HG02943 (cell line): ENCODE data around the gene PROSER2.

Experiments
- ATAC-seq: cut with Tn5 transposase; IDR thresholded peaks from one replicate; pipeline ENCODE4 v1.9.1; 2021; ENCODE audit warnings: mild to moderate bottlenecking, low read depth, moderate library complexity; ENCODE audit not compliant: unreplicated experiment

Gene PROSER2

GRCh38 chr10:11898372-11899066 lies 75.4 kb downstream of the PROSER2 start:
- no peak for ATAC-seq

DNA sequence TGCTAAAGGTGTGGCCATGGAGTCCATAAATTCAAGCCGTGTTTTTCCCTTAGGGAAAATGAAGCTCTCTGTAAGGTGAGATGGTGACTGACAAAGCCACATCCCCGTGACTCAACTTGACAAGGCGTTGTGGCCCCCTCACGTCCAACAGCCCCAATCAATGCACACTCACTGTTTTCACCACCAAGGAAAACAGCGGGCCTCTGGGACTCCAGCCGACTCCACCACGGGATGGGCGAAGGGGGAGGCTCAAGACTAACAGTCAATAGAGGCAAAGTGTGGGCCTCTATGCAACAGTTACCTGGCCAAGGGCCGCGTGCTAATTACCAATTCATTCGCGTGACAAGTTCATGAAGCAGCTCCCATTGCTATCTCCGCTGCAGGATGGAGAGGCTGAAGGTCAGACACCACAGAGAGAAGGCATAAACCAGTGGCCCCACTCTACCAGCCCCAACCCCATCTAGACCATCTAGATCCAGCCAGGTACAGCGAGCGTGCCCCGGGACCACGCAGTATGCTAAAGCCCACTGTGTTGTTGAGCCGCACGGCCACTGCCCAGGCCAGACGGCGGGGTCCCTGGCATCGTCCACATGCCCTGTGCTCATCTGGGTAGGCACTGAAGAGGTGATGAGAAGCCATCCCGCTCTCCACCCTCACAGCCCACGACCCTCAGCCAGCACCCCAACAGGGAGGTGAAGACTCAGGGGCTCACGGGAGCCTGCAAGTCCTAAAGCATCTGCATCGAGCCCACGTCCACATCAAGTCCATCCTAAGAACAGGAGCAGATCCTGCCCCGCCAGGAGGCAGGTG lies 76.1 kb downstream of the PROSER2 start:
- ATAC-seq: no peak

DNA sequence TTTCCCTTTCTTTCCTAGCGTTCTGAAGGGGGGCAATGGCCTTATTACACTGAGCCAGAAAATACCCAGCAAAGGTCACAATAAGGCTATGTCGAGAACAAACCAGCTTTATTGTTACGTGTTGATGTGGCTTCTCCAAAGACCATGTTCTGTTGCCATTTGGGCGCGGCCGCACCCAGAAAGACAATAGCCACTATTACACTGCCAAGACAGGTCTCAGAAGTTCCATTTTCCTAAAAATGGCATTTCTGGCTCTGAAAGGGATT lies 77.8 kb downstream of the PROSER2 start:
- no peak for ATAC-seq

DNA sequence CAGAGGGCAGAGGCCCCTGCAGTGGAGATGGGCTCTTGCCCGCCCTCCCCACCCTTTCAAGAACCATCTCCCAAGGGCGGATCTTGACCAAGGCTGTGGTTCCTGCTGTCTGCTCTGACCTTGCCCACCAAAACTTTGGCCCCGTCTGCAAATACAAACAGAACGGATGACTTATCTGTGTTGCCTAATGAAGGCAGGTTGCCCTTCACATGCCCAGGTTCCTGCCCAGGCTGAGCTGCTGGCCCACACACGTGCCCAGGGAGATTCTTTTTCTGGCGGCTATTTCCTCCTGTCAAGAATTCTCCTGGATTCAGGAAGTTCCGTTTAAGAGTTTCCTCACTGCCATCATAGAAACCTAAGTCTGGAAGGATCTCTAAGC lies 78.3 kb downstream of the PROSER2 start:
- no peak for ATAC-seq

GRCh38 chr10:11901833-11902475 lies 78.8 kb downstream of the PROSER2 start:
- ATAC-seq: no peak

- no peak for ATAC-seq
Measured at GRCh38 chr10:11902646-11903045, 79.5 kb downstream of the PROSER2 start.

GRCh38 chr10:11906714-11907113 lies 83.6 kb downstream of the PROSER2 start:
- ATAC-seq: no peak

DNA sequence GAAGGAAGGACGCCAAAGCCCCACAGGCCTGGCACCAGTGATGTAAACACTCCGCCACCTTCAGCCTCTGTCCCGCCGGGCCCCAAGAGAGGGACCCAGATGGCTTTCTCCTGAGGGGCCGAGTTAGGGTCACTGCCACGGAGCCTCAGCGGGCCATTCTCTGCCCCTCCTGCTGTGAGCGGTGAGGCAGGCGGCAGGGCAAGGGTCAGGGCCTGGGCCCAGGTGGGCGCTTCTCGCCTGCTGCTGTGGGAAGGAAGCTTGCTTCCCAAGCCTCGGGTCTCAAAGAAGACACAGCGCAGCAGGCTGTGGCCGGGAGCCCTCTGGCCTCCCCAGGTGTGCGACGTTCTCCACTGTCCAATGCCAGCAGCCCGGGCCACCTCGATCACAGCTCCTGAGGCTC lies 84.8 kb downstream of the PROSER2 start:
- no peak for ATAC-seq

- no peak for ATAC-seq
Measured at GRCh38 chr10:11908536-11908935, 85.4 kb downstream of the PROSER2 start.

GRCh38 chr10:11908991-11909390 lies 85.8 kb downstream of the PROSER2 start:
- ATAC-seq: no peak

DNA sequence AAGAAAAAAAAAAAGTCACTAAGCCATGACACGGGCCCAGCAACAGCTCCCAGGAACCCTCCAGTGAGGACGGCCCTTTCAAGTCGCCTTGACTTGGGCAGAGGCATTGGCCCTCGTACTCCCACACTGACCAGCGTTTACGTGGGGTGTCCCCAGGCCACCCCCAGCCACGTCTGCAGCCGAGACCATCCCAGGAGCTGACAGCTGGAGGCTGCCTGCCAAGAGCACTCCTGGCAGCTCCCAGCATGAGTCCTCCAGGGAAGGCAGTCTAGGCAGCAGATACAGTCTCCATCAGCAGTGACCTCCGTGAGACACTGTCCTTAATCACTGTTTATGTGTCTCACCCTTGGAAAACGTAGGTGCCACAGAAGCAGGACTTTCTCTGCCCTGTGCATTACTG lies 86.5 kb downstream of the PROSER2 start:
- ATAC-seq: no peak

DNA sequence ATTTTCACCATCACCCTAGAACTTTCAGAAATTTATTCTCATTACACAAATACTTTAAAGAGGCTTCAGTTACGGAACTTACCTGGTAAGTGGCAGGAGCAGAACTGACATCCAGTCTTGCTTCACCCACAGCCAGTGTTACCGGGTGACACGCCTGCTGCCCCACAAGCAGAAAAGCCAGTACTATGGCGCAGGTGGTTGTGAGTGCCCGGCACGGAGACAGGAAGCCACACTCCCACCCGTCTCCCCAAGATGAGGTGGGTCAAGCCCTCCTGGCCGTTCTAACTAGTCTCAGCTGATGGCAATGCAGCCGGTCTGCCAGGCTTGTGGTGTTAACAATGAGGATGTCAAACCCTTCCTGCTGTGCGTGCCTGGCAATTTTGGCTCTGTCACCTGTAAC lies 86.9 kb downstream of the PROSER2 start:
- ATAC-seq: no peak

DNA sequence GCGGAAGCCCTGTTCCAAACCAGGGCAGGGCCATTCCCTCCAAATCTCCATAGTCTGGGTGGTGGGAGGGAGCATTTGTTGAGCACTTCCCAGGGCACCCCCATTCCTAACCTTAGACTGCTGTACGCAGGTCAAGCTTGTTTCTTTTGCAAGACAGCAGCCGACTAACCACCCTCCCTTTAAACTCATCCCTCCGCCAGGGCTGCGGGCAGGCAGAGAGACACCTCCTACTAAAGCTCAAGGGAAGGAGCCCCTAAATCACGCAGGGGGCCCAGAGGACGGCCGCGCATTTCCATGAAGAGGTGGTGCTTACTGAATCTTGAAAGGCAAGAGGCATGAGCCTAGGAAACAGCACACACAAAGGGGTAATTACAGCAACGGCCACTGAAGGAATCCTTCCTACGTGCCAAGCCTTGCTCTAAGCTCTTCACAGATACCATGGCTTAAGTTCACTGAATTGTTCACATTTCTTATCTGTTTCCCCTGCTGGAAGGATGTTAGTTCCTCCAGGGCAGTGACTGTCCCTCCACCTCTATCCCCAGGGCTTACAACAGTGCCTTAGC lies 90.0 kb downstream of the PROSER2 start:
- ATAC-seq: no peak

DNA sequence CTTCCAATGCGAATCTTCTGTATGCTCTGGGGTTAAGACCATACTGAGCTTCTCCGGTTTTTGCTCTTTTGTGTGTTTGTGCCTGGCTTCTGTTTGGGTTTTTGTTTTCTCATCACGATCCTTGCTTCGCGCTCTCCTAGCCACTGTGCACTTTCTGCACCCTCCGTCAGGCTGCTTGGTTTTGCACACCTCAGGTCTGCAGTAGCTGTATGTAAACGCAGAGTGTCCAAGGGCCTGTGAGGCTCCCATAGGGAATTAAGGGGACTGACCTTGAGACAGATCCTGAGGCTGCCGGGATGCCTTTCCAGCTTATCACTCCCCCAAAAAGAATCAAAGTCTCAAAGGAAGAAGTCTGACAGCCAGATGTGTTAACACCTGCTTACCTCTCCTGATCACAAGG lies 95.2 kb downstream of the PROSER2 start:
- ATAC-seq: no peak

- no peak for ATAC-seq
Measured at GRCh38 chr10:11919271-11919670, 96.1 kb downstream of the PROSER2 start.
